NCI-H146 (cell line): ENCODE results near the gene P4HB.

Source experiments
- DNase-seq: peaks from one replicate; lab custom pipeline; 2025; lab: John Stamatoyannopoulos, UW

P4HB gene

GRCh38 chr17:81859906-81860755 is at the start of gene P4HB:
Gene P4HB (minus strand): TSS chr17:81860535. CDS start chr17:81860471, 64 bp downstream.
- peak; percentile 48 for DNase-seq

GRCh38 chr17:81909231-81909630 is 48.9 kb upstream of the P4HB start:
- DNase-seq = no peak

GRCh38 chr17:81908793-81909192 is 48.5 kb upstream of the P4HB start:
- no peak for DNase-seq

- no peak for DNase-seq
Measured at GRCh38 chr17:81907219-81908145, 47.1 kb upstream of the P4HB start.

- DNase-seq = peak; percentile 12
Measured at GRCh38 chr17:81906476-81907218, 46.3 kb upstream of the P4HB start.

- DNase-seq = no peak
Measured at GRCh38 chr17:81905993-81906392, 45.7 kb upstream of the P4HB start.

GRCh38 chr17:81905424-81905875 is 45.1 kb upstream of the P4HB start:
- DNase-seq = no peak

- no peak for DNase-seq
Measured at GRCh38 chr17:81904600-81905423, 44.5 kb upstream of the P4HB start.

- no peak for DNase-seq
Measured at GRCh38 chr17:81903896-81904599, 43.7 kb upstream of the P4HB start.

- DNase-seq = no peak
Measured at GRCh38 chr17:81903415-81903831, 43.1 kb upstream of the P4HB start.

GRCh38 chr17:81902653-81903414 is 42.5 kb upstream of the P4HB start:
- DNase-seq = no peak

- peak; percentile 36 for DNase-seq
Measured at GRCh38 chr17:81902023-81902652, 41.8 kb upstream of the P4HB start, which contains the start of gene NPB. Gene NPB (plus strand): TSS chr17:81902238. CDS start chr17:81902278, 40 bp downstream.

- no peak for DNase-seq
Measured at GRCh38 chr17:81901167-81902022, 41.1 kb upstream of the P4HB start.

GRCh38 chr17:81900181-81900820 is 40.0 kb upstream of the P4HB start:
- DNase-seq = no peak

GRCh38 chr17:81899514-81900166 is 39.3 kb upstream of the P4HB start:
- no peak for DNase-seq

GRCh38 chr17:81898885-81899284 is 38.5 kb upstream of the P4HB start:
- DNase-seq = no peak
